GM13976 (cell line): ENCODE data around the gene TM9SF3.

Source experiments
- DNase-seq: peaks from one replicate; pipeline ENCODE4 v3.0.0; 2012; ENCODE audit warnings: low spot score
- in situ Hi-C: fragments of 300-500 bp; cut with MboI; formaldehyde crosslinking; loops from one replicate; pipeline ENCODE4 v1.12.0; 2022; ENCODE audit warnings: low sequenced_read_pairs, mixed read lengths, inconsistent platforms; ENCODE audit not compliant: unreplicated experiment
- TF ChIP-seq, protein P1 (sequence below): IDR thresholded peaks from 2 replicates; pipeline ENCODE4 v1.5.1; 2012; ENCODE audit warnings: borderline replicate concordance, mild to moderate bottlenecking; ENCODE audit not compliant: insufficient read depth; ENCODE audit errors: extremely low read depth, missing control alignments, control extremely low read depth

Gene TM9SF3

DNA sequence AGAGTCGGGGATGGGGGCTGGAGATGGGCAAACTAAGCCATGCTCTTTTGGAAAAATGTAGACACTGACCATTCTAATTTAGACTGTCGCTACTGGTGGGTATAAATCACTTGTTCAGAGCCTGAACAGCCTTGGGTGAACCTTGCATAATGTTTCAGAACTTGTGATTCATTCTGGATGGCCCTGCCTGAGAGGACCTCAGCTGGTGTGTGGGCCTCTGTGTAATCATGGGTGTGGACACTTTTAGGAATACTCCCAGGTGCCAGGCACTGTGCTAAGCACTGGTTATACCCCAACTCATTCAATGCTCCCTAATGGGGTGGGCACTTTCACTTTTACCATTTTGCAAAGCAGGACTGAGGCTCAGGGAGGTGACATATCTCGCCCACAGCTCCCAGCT is 26.8 kb upstream of the TM9SF3 start:
- DNase-seq, result no peak
- TF ChIP-seq, protein P1, sequence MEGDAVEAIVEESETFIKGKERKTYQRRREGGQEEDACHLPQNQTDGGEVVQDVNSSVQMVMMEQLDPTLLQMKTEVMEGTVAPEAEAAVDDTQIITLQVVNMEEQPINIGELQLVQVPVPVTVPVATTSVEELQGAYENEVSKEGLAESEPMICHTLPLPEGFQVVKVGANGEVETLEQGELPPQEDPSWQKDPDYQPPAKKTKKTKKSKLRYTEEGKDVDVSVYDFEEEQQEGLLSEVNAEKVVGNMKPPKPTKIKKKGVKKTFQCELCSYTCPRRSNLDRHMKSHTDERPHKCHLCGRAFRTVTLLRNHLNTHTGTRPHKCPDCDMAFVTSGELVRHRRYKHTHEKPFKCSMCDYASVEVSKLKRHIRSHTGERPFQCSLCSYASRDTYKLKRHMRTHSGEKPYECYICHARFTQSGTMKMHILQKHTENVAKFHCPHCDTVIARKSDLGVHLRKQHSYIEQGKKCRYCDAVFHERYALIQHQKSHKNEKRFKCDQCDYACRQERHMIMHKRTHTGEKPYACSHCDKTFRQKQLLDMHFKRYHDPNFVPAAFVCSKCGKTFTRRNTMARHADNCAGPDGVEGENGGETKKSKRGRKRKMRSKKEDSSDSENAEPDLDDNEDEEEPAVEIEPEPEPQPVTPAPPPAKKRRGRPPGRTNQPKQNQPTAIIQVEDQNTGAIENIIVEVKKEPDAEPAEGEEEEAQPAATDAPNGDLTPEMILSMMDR, result no peak
- in situ Hi-C loops, result loop anchor here (25.0 kb wide), 1 partner anchor 226 kb away; no protein-coding TSS in a partner anchor

DNA sequence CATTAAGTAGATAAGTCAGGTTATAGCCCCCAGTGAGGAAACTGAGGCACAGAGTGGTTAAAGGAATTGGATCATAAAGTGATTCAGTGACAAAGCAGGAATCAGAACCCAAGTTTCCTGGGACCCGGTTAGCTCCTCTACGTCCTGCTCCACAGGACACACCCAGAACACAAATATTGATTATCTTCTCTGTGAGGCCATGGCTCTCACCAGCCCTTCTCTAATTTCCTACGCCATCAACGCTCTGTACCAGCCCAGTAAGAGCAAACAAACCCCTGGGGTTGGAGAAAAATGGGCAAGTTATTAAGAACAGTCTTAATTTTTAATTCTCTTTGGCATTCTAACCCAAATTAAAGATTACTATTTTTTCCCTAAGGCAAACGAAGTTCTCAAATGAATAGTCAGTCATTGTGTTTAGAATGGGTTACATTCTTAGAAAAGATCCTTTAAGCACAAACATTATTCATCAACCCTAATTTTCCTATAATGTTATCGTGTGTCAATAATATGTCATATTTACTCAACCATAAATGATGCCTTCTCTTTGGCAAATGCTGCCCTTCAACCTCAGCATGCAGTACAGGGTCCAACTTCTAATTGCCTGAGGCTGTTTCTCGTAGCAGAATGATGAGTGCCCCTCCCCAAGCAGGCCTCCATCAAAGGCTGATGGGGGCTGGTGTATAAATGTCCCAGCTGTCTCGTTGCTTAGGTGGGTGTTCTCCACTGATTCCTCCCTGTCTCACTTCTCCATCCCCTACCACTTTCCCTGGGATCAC is 25.4 kb upstream of the TM9SF3 start:
- TF ChIP-seq, protein P1, result no peak
- DNase-seq, result no peak
- in situ Hi-C loops, result loop anchor here (25.0 kb wide), 1 partner anchor 225 kb away; no protein-coding TSS in a partner anchor

DNA sequence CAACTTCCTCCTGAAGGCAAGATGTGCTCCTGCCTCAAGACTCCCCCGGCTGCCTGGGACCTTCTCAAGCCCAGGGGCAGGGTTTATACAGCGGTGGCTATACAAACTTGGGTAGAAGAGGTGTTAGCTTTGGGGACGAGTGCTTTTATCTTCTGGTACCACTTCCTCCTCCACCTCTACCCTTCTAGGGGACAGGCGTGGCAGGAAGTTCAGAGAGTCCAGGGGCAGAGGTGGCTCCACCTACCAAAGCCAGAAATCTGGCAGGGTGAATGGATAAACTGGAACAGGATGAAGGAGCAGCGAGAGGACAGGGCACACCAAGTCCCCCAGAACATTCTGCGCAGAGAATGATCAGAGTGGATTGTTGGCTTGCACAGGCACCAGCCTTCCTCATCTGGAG is 24.0 kb upstream of the TM9SF3 start:
- TF ChIP-seq, protein P1, result no peak
- no peak for DNase-seq
- in situ Hi-C loops, result loop anchor here (25.0 kb wide), 1 partner anchor 224 kb away; no protein-coding TSS in a partner anchor

DNA sequence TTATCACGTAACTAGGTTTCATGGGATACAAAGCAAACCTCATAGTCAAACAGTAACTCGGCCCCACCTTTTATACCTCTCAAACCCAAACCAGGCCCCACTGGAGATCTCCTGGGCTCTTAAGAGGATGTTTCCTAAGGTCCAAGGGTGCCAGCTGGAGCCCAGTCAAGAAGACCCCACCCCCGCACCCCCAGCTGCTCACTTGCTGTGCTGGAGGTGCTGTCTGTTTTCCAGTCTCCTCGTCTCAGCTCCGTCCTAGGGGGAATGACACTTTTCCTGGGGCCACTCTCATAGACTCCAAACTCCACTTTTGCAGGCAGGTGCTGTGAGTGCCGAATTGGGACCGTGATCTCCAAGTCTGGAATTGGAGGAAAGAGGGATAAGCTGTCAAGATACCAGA is 22.7 kb upstream of the TM9SF3 start:
- DNase-seq, result no peak
- TF ChIP-seq, protein P1, result no peak
- in situ Hi-C loops, result loop anchor here (25.0 kb wide), 1 partner anchor 222 kb away; no protein-coding TSS in a partner anchor

DNA sequence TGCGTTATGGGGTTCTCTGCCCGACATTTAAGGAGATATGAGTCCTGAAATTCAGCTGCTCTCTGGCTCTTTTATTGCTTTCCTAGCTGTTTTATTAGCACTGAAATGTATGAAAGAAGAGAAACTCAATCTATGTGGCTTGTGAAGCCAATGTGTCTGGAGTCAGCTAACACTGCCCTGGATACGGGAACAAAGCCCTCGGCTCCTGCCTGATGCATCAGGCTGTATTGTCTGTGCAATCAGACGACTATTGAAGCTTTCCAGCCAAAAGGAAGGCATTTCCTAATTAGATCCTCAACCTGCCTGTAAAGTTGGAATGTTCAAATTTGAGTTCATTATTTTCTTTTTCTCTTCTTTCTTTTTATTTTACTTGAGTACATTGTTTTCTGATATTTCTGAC is 22.0 kb upstream of the TM9SF3 start:
- TF ChIP-seq, protein P1, result no peak
- DNase-seq, result no peak
- in situ Hi-C loops, result loop anchor here (25.0 kb wide), 1 partner anchor 222 kb away; no protein-coding TSS in a partner anchor

DNA sequence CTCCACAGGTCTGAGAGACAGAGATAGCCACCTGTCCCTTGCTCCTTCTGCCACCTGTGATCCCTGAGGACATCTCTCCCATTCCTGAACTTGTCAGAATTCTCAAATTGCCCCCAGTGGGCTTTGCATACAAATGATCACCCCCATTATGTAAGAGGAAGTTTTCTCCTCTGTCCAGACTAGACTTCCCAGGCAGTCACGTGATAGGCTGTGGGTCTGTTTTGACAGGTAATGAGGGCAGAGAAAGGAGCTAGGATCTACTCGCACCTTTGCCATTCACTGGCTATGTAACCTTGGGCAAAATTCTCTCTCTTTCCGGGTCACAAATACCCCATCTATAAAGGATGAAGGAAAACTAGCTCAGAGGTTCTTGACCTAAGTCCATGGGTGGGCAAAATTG is 21.4 kb upstream of the TM9SF3 start:
- in situ Hi-C loops, result loop anchor here (25.0 kb wide), 1 partner anchor 221 kb away; no protein-coding TSS in a partner anchor
- TF ChIP-seq, protein P1, result no peak
- no peak for DNase-seq

DNA sequence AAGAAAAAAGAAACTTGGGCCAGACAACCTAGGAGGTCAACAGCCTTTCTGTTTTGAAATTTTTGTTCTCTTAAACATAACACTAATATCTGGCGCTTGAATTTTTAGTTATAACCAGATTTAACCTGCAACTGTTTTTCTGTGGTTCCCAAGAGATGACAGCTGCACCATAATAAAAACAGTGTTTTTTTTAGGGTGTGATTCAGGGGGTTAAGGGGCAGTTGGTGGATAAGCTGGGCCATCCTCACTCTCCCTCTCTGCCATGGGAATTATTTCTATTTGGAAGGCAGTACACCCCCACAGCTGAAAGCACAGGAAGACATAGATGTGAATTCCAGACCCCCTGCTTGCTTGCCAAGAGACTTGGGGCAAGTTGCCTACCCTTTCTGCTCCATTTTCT is 20.1 kb upstream of the TM9SF3 start:
- TF ChIP-seq, protein P1, result no peak
- in situ Hi-C loops, result loop anchor here (25.0 kb wide), 1 partner anchor 220 kb away; no protein-coding TSS in a partner anchor
- no peak for DNase-seq
